GM12864 (cell line): ENCODE results near the gene FZD1.

Source experiments
- DNase-seq: peaks from one replicate; pipeline ENCODE4 v3.0.0-alpha.2; 2011; ENCODE audit warnings: low read depth
- H3K4me3 ChIP-seq: 2 replicates; pipeline ENCODE4 v1.5.1; 2011; ENCODE audit warnings: mild to moderate bottlenecking, low read depth, low read length, control low read depth
- TF ChIP-seq, protein P1 (sequence below): IDR thresholded peaks from 2 replicates; pipeline ENCODE4 v1.5.1; 2011; ENCODE audit warnings: low read depth, mild to moderate bottlenecking, moderate library complexity, low read length, control low read depth, inconsistent platforms; ENCODE audit errors: missing control alignments

FZD1 gene

DNA sequence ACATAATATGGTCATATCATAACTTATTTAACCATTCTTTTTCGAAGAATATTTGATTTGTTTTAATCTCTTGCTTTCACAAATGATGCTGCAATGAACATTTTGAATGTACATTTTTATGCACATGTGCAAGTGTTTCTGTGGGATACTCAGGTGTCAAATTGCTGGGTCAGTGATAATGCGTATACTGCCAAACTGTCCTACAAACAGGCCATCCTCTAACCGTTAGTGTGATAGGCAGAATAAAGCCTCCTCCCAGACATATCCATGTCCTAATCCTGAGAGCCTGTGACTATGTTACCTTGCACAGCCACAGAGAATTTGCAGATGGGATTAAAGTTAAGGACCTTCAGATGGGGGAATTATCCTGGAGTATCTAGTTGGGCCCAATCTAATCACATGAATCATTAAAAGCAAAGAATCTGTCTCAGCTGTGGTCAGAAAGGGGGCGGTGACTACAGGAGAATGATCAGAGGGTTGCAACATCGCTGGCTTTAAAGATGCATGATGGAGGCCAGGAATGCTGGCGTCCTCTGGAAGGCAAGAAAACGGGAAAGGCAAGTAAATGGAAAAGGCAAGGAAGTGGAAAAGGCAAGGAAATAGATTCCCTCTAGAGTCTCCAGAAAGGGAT is 46.7 kb downstream of the FZD1 start:
- H3K4me3 ChIP-seq = no peak overlapping the region
- TF ChIP-seq, protein P1, sequence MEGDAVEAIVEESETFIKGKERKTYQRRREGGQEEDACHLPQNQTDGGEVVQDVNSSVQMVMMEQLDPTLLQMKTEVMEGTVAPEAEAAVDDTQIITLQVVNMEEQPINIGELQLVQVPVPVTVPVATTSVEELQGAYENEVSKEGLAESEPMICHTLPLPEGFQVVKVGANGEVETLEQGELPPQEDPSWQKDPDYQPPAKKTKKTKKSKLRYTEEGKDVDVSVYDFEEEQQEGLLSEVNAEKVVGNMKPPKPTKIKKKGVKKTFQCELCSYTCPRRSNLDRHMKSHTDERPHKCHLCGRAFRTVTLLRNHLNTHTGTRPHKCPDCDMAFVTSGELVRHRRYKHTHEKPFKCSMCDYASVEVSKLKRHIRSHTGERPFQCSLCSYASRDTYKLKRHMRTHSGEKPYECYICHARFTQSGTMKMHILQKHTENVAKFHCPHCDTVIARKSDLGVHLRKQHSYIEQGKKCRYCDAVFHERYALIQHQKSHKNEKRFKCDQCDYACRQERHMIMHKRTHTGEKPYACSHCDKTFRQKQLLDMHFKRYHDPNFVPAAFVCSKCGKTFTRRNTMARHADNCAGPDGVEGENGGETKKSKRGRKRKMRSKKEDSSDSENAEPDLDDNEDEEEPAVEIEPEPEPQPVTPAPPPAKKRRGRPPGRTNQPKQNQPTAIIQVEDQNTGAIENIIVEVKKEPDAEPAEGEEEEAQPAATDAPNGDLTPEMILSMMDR = no peak
- DNase-seq = no peak

DNA sequence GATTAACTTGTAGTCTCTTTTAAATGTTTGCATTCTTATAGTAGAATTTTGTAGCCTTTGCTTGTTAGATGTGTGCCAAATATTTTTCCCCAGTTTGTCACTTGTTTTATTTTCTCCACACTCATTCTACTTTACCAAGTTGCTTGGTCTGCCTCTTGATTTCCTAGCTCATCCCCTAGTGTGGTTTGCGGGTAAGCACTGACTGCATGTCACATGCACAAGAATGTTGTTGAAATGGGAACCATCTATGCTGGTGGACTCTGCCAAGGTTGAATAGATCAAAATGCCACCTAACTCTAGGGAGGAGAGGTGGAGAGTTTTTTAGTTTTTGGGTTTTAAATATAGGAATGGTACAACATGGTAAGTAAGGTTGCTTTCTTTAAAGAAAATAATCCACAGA is 47.6 kb downstream of the FZD1 start:
- no peak overlapping the region for H3K4me3 ChIP-seq
- no peak for DNase-seq
- TF ChIP-seq, protein P1 = no peak

DNA sequence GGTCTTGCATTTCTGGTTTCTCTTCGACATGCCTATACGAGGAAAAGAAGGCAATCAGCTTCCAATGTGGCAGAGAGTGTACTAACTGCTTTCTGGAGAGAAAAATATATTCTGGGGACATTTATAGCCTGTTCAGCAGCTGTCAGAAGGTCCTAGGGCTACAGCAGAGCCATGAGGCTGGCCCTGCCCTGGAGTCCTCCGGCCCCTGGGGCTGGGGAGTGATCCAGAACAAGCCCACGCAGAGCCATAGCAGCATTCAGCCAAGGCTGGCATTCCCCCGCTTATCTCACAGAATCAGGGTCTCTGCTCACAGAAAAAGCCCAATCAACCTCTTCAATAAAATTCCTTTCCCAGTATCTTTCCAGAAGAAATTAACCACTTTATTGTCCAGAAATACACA is 48.9 kb downstream of the FZD1 start:
- TF ChIP-seq, protein P1 = no peak
- DNase-seq = no peak
- no peak overlapping the region for H3K4me3 ChIP-seq

DNA sequence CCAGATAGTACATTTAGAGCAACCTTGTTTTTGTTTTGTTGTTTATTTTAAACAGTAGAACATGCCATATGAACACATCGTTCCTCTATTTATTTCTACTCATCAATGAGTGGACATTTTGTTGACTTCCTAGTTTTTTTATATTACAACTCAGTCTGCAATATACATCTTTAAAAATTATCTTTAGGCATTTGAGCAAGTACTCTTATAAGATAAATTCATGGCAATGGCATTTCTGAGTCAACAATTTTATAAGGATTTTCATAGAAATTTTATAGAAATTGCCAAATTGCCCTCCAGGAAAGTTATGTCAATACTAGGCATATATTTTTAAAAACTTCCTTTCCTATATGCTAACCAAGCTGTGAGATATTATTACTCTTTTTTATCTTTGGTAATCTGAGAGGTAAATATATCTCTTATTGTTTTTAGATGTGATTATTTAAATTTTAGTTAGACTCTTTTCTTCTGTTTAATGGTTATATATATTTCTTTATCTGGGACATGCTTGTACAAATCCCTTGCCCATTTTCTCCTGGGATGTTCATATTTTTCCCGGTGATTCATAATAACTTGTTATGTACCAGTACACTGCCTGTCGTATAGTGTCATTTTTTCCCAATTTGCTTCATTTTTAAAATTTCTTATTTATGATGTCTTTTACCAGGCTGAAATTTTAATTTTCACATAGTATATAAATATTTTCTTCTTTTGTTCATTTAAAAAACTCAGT is 50.5 kb downstream of the FZD1 start:
- DNase-seq = no peak
- TF ChIP-seq, protein P1 = no peak

DNA sequence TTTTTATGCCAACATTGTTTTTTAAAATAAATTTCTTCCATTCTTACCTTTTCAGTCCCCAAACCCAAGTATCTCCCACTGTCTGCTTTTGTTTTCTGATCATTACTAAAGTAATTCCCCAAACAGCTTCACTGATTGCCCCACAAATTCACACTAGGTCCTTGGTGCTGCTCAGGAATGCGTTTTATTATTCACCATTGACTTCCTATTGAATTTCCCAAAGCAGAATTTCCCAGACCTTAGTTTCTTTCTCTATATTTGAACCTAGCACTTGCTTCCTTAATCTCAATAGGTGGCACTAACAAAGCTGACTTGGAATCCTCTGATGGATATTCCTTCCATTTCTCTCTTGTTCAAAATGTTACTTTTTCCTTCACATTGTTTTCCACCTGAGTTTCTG is 52.2 kb downstream of the FZD1 start:
- TF ChIP-seq, protein P1 = no peak

More for the DNA sequence above, 50.5 kb downstream of the FZD1 start:
- no peak overlapping the region for H3K4me3 ChIP-seq

DNA sequence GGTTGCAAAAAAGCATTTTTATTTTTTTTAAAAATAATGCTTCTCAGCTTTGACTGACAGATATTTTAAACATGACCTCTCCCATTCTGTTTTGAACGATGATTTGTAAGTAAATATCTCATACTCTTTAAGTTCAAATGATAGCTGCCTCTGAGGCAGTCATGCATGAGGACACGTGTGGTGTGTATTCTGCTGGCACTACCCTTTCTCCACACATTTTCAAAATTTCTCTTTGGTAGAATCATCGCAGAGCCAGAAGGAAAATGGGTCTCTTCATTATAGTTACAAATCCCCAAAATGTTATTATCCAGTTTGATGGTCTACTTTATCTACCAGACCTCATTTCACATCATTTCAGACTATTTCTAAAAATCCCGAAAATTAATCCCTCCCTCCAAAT is 55.1 kb downstream of the FZD1 start:
- DNase-seq = no peak
- TF ChIP-seq, protein P1 = no peak
- H3K4me3 ChIP-seq = no peak overlapping the region

More for the DNA sequence above, 52.2 kb downstream of the FZD1 start:
- H3K4me3 ChIP-seq = no peak overlapping the region
- DNase-seq = no peak
